GM23338 (cell line): ENCODE results near the gene CLIP2. TPM values are rescaled to one million over a fixed set of nuclear protein-coding genes. Genes with fewer than 3 reads are reported as not detected.

Experiments used
- ATAC-seq: fragments of 200-7000 bp; cut with Tn5 transposase; 3 replicates; pipeline ENCODE4 v1.9.1; 2020
- DNase-seq: peaks from one replicate; pipeline ENCODE4 v3.0.0-alpha.2; 2015; ENCODE audit warnings: low spot score
- H2AFZ ChIP-seq: fragments of 200-600 bp; sonication (generic); 2 replicates; pipeline ENCODE4 v1.8.0; 2016; ENCODE audit warnings: antibody characterized with exemption, mild to moderate bottlenecking, moderate library complexity
- H3F3A ChIP-seq: fragments of 200-600 bp; sonication (generic); replicated peaks from 2 replicates; pipeline ENCODE4 v1.8.0; 2017; ENCODE audit warnings: antibody characterized with exemption, mixed run types, low read depth
- H3K27ac ChIP-seq: fragments of 200-600 bp; sonication (generic); 2 replicates; pipeline ENCODE4 v1.6.1; 2016; ENCODE audit warnings: low read depth
- H3K27me3 ChIP-seq: fragments of 200-600 bp; sonication (generic); 2 replicates; pipeline ENCODE4 v1.8.0; 2016; ENCODE audit warnings: mild to moderate bottlenecking, mixed run types, moderate library complexity; ENCODE audit not compliant: insufficient read depth
- H3K36me3 ChIP-seq: fragments of 200-600 bp; sonication (generic); 2 replicates; pipeline ENCODE4 v1.8.0; 2016; ENCODE audit warnings: mild to moderate bottlenecking; ENCODE audit not compliant: insufficient read depth
- H3K4me1 ChIP-seq: fragments of 200-600 bp; sonication (generic); 2 replicates; pipeline ENCODE4 v1.8.0; 2016; ENCODE audit warnings: mild to moderate bottlenecking, moderate library complexity; ENCODE audit not compliant: insufficient read depth
- H3K4me2 ChIP-seq: fragments of 200-600 bp; sonication (generic); 2 replicates; pipeline ENCODE4 v1.7.1; 2017; ENCODE audit warnings: mixed run types
- H3K4me3 ChIP-seq: fragments of 200-600 bp; sonication (generic); 2 replicates; pipeline ENCODE4 v1.6.1; 2016; ENCODE audit warnings: mixed run types
- H3K79me2 ChIP-seq: fragments of 200-600 bp; sonication (generic); replicated peaks from 2 replicates; pipeline ENCODE4 v1.8.0; 2017; ENCODE audit warnings: mild to moderate bottlenecking; ENCODE audit not compliant: insufficient read depth
- H3K9me2 ChIP-seq: fragments of 200-600 bp; sonication (generic); 2 replicates; pipeline ENCODE4 v1.8.0; 2017; ENCODE audit not compliant: insufficient read depth
- H4K20me1 ChIP-seq: fragments of 200-600 bp; sonication (generic); replicated peaks from 2 replicates; pipeline ENCODE4 v1.8.0; 2017; ENCODE audit warnings: mild to moderate bottlenecking; ENCODE audit not compliant: insufficient read depth
- H3K27ac Mint-ChIP-seq: 2 replicates; pipeline ENCODE4 v1.8.0; 2020; ENCODE audit warnings: inconsistent platforms, mild to moderate bottlenecking, moderate library complexity, mixed read lengths
- H3K27me3 Mint-ChIP-seq: 3 replicates; pipeline ENCODE4 v1.8.0; 2022; ENCODE audit warnings: low read depth, mild to moderate bottlenecking, moderate library complexity, mixed read lengths, inconsistent platforms; ENCODE audit not compliant: insufficient read depth, poor library complexity
- H3K36me3 Mint-ChIP-seq: 3 replicates; pipeline ENCODE4 v1.8.0; 2021; ENCODE audit warnings: low read depth, mild to moderate bottlenecking, inconsistent platforms, moderate library complexity, mixed read lengths
- H3K4me1 Mint-ChIP-seq: 3 replicates; pipeline ENCODE4 v1.8.0; 2020; ENCODE audit warnings: mild to moderate bottlenecking, inconsistent platforms, mixed read lengths
- H3K4me3 Mint-ChIP-seq: 3 replicates; pipeline ENCODE4 v1.8.0; 2021; ENCODE audit warnings: moderate library complexity, mild to moderate bottlenecking, inconsistent platforms, mixed read lengths
- H3K9me3 Mint-ChIP-seq: 3 replicates; pipeline ENCODE4 v1.8.0; 2020; ENCODE audit warnings: moderate library complexity, mild to moderate bottlenecking, inconsistent platforms, mixed read lengths
- CREB1 ChIP-seq: fragments of 250-450 bp; sonication (Bioruptor Pico); IDR thresholded peaks from 2 replicates; pipeline ENCODE4 v1.5.0; 2020; ENCODE audit warnings: low read depth, mild to moderate bottlenecking, moderate library complexity
- EZH2 ChIP-seq: fragments of 200-600 bp; sonication (generic); IDR thresholded peaks from one replicate; pipeline ENCODE4 v1.8.0; 2017; ENCODE audit warnings: antibody characterized with exemption, mild to moderate bottlenecking, low read depth; ENCODE audit not compliant: unreplicated experiment
- EZH2phosphoT487 ChIP-seq: fragments of 200-600 bp; sonication (generic); IDR thresholded peaks from one replicate; pipeline ENCODE4 v1.8.1; 2018; ENCODE audit warnings: antibody characterized with exemption; ENCODE audit not compliant: unreplicated experiment
- JUNB ChIP-seq: IDR thresholded peaks from one replicate; pipeline ENCODE4 v1.6.1; 2016; ENCODE audit warnings: antibody characterized with exemption; ENCODE audit not compliant: unreplicated experiment
- NANOG ChIP-seq: IDR thresholded peaks from 2 replicates; pipeline ENCODE4 v1.6.1; 2016; ENCODE audit warnings: antibody characterized with exemption, borderline replicate concordance
- POLR2AphosphoS5 ChIP-seq: IDR thresholded peaks from 2 replicates; pipeline ENCODE4 v1.6.1; 2016; ENCODE audit warnings: antibody characterized with exemption, low read depth
- STAT1 ChIP-seq: IDR thresholded peaks from one replicate; pipeline ENCODE4 v1.6.1; 2016; ENCODE audit warnings: antibody characterized with exemption; ENCODE audit not compliant: unreplicated experiment
- ZNF114 ChIP-seq: fragments of 250-450 bp; sonication (Bioruptor Pico); IDR thresholded peaks from 2 replicates; pipeline ENCODE4 v1.5.0; 2020; ENCODE audit warnings: mild to moderate bottlenecking, moderate library complexity
- ZNF331 ChIP-seq: fragments of 250-450 bp; sonication (Bioruptor Pico); IDR thresholded peaks from 2 replicates; pipeline ENCODE4 v1.5.0; 2020; ENCODE audit warnings: low read depth, mild to moderate bottlenecking, moderate library complexity
- polyA plus RNA-seq: library from polyadenylated mRNA; unstranded; fragments of >200 nt; fragmentation: Nextera tagmentation; extraction: Ambion mirVana; gene quantifications from 2 replicates; pipeline ENCODE4 v1.2.1, GENCODE V29; 2016
- total RNA-seq: library from RNA; depleted of rRNA; stranded (reverse); fragments of >200 nt; shearing (Covaris generic); gene quantifications from 2 replicates; pipeline ENCODE4 v1.2.3, GENCODE V29; 2014
- TF ChIP-seq, protein P1 (sequence below): IDR thresholded peaks from one replicate; pipeline ENCODE4 v1.6.1; 2018; ENCODE audit warnings: antibody characterized with exemption; ENCODE audit not compliant: unreplicated experiment
- TF ChIP-seq, protein P2 (sequence below), 2 experiments: fragments of 200-600 bp in 1 of 2; sonication (generic) in 1 of 2; conservative IDR thresholded peaks; 2 replicates each; pipeline versions ENCODE4 v1.5.1 to v1.6.1; 2016 to 2017; ENCODE audit warnings: antibody characterized with exemption in 2 of 2, low read depth in 2 of 2, mild to moderate bottlenecking in 2 of 2, moderate library complexity in 1 of 2
- TF ChIP-seq, protein P3 (sequence below): fragments of 250-450 bp; sonication (Bioruptor Pico); IDR thresholded peaks from 2 replicates; pipeline ENCODE4 v1.5.0; 2020; ENCODE audit warnings: mild to moderate bottlenecking, moderate library complexity
- TF ChIP-seq, protein P4 (sequence below): IDR thresholded peaks from 2 replicates; pipeline ENCODE4 v1.6.1; 2016; ENCODE audit warnings: antibody characterized with exemption

The CLIP2 gene
- total and polyA plus RNA-seq, 2 experiments from 2014 or later, result 8.1 to 51.9 TPM

DNA sequence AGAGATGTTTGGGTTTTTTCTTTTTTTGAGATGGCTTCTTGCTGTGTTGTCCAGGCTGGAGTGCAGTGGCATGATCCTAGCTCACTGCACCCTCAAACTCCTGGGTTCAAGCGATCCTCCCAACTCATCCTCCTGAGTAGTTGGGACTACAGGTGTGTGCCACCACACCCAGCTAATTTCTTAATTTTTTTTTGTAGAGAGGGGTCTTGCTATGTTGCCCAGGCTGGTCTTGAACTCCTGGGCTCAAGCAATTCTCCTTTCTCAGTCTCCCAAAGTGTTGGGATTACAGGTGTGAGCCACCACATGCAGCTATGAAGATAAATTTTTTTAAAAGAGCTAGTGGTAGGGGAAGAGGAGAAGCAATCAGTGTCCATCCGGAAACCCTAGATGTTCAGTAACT lies 56.8 kb downstream of the CLIP2 start:
- DNase-seq (no peak), ATAC-seq (no peak)

More for the DNA sequence above, 56.8 kb downstream of the CLIP2 start:
- Histone ChIP-seq H3K9me2 (no peaks in the 10 kb centered on the region), H3K4me3 (no peak overlapping the region), H3K27me3 (no peaks in the 10 kb centered on the region), H3K4me2 (no peak overlapping the region), H3F3A (no peaks in the 10 kb centered on the region), H3K79me2 (no peaks in the 10 kb centered on the region), H3K36me3 (no peaks in the 10 kb centered on the region; the same call in 1 of the 2 replicates), H4K20me1 (peaks cover 6% of the 10 kb centered on the region), H2AFZ (no peak overlapping the region), H3K4me1 (no peaks in the 10 kb centered on the region), H3K27ac (no peak overlapping the region)
- TF ChIP-seq ZNF114 (CRISPR knock-in tag) (no peak), JUNB (no peak), ZNF331 (CRISPR knock-in tag) (no peak), EZH2phosphoT487 (no peak), NANOG (no peak), EZH2 (no peak), POLR2AphosphoS5 (no peak), STAT1 (no peak), CREB1 (CRISPR knock-in tag) (no peak)
- TF ChIP-seq, protein P1, sequence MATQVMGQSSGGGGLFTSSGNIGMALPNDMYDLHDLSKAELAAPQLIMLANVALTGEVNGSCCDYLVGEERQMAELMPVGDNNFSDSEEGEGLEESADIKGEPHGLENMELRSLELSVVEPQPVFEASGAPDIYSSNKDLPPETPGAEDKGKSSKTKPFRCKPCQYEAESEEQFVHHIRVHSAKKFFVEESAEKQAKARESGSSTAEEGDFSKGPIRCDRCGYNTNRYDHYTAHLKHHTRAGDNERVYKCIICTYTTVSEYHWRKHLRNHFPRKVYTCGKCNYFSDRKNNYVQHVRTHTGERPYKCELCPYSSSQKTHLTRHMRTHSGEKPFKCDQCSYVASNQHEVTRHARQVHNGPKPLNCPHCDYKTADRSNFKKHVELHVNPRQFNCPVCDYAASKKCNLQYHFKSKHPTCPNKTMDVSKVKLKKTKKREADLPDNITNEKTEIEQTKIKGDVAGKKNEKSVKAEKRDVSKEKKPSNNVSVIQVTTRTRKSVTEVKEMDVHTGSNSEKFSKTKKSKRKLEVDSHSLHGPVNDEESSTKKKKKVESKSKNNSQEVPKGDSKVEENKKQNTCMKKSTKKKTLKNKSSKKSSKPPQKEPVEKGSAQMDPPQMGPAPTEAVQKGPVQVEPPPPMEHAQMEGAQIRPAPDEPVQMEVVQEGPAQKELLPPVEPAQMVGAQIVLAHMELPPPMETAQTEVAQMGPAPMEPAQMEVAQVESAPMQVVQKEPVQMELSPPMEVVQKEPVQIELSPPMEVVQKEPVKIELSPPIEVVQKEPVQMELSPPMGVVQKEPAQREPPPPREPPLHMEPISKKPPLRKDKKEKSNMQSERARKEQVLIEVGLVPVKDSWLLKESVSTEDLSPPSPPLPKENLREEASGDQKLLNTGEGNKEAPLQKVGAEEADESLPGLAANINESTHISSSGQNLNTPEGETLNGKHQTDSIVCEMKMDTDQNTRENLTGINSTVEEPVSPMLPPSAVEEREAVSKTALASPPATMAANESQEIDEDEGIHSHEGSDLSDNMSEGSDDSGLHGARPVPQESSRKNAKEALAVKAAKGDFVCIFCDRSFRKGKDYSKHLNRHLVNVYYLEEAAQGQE, result no peak
- TF ChIP-seq, protein P2, sequence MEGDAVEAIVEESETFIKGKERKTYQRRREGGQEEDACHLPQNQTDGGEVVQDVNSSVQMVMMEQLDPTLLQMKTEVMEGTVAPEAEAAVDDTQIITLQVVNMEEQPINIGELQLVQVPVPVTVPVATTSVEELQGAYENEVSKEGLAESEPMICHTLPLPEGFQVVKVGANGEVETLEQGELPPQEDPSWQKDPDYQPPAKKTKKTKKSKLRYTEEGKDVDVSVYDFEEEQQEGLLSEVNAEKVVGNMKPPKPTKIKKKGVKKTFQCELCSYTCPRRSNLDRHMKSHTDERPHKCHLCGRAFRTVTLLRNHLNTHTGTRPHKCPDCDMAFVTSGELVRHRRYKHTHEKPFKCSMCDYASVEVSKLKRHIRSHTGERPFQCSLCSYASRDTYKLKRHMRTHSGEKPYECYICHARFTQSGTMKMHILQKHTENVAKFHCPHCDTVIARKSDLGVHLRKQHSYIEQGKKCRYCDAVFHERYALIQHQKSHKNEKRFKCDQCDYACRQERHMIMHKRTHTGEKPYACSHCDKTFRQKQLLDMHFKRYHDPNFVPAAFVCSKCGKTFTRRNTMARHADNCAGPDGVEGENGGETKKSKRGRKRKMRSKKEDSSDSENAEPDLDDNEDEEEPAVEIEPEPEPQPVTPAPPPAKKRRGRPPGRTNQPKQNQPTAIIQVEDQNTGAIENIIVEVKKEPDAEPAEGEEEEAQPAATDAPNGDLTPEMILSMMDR (conservative IDR thresholded peaks at IDR 0.05; ENCODE audit: low read depth in 2 of 2), result no peak
- TF ChIP-seq, protein P3, sequence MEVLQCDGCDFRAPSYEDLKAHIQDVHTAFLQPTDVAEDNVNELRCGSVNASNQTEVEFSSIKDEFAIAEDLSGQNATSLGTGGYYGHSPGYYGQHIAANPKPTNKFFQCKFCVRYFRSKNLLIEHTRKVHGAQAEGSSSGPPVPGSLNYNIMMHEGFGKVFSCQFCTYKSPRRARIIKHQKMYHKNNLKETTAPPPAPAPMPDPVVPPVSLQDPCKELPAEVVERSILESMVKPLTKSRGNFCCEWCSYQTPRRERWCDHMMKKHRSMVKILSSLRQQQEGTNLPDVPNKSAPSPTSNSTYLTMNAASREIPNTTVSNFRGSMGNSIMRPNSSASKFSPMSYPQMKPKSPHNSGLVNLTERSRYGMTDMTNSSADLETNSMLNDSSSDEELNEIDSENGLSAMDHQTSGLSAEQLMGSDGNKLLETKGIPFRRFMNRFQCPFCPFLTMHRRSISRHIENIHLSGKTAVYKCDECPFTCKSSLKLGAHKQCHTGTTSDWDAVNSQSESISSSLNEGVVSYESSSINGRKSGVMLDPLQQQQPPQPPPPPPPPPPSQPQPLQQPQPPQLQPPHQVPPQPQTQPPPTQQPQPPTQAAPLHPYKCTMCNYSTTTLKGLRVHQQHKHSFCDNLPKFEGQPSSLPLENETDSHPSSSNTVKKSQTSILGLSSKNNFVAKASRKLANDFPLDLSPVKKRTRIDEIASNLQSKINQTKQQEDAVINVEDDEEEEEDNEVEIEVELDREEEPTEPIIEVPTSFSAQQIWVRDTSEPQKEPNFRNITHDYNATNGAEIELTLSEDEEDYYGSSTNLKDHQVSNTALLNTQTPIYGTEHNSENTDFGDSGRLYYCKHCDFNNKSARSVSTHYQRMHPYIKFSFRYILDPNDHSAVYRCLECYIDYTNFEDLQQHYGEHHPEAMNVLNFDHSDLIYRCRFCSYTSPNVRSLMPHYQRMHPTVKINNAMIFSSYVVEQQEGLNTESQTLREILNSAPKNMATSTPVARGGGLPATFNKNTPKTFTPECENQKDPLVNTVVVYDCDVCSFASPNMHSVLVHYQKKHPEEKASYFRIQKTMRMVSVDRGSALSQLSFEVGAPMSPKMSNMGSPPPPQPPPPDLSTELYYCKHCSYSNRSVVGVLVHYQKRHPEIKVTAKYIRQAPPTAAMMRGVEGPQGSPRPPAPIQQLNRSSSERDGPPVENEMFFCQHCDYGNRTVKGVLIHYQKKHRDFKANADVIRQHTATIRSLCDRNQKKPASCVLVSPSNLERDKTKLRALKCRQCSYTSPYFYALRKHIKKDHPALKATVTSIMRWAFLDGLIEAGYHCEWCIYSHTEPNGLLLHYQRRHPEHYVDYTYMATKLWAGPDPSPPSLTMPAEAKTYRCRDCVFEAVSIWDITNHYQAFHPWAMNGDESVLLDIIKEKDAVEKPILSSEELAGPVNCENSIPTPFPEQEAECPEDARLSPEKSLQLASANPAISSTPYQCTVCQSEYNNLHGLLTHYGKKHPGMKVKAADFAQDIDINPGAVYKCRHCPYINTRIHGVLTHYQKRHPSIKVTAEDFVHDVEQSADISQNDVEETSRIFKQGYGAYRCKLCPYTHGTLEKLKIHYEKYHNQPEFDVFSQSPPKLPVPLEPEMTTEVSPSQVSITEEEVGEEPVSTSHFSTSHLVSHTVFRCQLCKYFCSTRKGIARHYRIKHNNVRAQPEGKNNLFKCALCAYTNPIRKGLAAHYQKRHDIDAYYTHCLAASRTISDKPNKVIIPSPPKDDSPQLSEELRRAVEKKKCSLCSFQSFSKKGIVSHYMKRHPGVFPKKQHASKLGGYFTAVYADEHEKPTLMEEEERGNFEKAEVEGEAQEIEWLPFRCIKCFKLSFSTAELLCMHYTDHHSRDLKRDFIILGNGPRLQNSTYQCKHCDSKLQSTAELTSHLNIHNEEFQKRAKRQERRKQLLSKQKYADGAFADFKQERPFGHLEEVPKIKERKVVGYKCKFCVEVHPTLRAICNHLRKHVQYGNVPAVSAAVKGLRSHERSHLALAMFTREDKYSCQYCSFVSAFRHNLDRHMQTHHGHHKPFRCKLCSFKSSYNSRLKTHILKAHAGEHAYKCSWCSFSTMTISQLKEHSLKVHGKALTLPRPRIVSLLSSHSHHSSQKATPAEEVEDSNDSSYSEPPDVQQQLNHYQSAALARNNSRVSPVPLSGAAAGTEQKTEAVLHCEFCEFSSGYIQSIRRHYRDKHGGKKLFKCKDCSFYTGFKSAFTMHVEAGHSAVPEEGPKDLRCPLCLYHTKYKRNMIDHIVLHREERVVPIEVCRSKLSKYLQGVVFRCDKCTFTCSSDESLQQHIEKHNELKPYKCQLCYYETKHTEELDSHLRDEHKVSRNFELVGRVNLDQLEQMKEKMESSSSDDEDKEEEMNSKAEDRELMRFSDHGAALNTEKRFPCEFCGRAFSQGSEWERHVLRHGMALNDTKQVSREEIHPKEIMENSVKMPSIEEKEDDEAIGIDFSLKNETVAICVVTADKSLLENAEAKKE (CRISPR knock-in tag), result no peak
- TF ChIP-seq, protein P4, sequence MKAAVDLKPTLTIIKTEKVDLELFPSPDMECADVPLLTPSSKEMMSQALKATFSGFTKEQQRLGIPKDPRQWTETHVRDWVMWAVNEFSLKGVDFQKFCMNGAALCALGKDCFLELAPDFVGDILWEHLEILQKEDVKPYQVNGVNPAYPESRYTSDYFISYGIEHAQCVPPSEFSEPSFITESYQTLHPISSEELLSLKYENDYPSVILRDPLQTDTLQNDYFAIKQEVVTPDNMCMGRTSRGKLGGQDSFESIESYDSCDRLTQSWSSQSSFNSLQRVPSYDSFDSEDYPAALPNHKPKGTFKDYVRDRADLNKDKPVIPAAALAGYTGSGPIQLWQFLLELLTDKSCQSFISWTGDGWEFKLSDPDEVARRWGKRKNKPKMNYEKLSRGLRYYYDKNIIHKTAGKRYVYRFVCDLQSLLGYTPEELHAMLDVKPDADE, result no peak
- Mint-ChIP-seq H3K4me1 (no peaks in the 10 kb centered on the region), H3K9me3 (no peaks in the 10 kb centered on the region), H3K27ac (no peak overlapping the region), H3K36me3 (peaks cover 30% of the 10 kb centered on the region), H3K4me3 (no peak overlapping the region), H3K27me3 (peaks cover 12% of the 10 kb centered on the region)
